Measurements from ENCODE around the gene GNAZ. TPM values are rescaled to one million over a fixed set of nuclear protein-coding genes. Genes with fewer than 3 reads are reported as not detected.

Gene GNAZ
- total and polyA plus RNA-seq, 12 donors, result 1.3 to 4.2 (median 2.3) TPM

DNA sequence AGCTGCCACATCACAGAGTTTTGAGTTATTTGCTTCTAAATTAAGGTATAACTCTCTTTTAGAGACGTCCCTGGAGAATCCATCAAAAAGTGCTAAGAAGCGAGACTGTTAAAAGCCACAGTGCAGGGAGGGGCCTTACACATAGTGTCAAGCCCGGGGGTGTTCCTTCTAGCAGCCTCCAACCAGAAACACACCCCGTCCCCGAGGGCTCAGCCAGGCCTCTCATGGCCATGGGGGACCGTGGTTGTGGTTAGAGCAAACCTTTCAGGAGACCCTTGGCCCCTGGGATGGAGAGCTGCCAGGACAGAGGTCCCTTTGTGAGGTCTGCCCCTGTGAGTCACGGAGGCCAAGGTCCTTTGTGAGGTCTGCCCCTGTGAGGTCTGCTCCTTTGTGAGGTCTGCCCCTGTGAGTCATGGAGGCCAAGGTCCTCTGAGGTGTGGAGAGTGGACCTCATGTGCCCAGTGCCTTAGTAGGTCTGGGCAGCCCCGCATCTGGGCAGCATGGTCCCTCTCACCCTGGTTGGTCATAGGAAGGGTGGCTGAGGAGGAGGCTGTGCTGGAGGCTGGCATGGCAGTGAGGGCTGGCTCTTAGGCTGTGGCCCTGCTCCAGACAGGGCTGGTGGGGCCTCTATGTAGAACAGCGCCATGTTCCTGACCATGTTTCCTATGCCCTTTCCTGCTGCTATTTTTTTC, 5.4 kb downstream of the GNAZ start:
- DNase-seq (no peak), ATAC-seq (no peak)
- TF ChIP-seq, protein P1, sequence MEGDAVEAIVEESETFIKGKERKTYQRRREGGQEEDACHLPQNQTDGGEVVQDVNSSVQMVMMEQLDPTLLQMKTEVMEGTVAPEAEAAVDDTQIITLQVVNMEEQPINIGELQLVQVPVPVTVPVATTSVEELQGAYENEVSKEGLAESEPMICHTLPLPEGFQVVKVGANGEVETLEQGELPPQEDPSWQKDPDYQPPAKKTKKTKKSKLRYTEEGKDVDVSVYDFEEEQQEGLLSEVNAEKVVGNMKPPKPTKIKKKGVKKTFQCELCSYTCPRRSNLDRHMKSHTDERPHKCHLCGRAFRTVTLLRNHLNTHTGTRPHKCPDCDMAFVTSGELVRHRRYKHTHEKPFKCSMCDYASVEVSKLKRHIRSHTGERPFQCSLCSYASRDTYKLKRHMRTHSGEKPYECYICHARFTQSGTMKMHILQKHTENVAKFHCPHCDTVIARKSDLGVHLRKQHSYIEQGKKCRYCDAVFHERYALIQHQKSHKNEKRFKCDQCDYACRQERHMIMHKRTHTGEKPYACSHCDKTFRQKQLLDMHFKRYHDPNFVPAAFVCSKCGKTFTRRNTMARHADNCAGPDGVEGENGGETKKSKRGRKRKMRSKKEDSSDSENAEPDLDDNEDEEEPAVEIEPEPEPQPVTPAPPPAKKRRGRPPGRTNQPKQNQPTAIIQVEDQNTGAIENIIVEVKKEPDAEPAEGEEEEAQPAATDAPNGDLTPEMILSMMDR (IDR thresholded peaks at IDR 0.05), result no peak
- H3K9me3 ChIP-seq, result no peaks in the 10 kb centered on the region
- no peak overlapping the region for H3K4me3 ChIP-seq
- no peak overlapping the region for H3K27ac ChIP-seq
- peaks cover 0 to 19% (median 0%) of the 10 kb centered on the region in 7 donors for H3K27me3 ChIP-seq
- intact Hi-C loops (cut with DNase I), result no loop called here
- no peaks in the 10 kb centered on the region for H3K36me3 ChIP-seq
- peaks cover 0 to 24% (median 6%) of the 10 kb centered on the region in 9 donors for H3K4me1 ChIP-seq
- 85 to 90% methylated on average over 9 of the region's 9 CpGs for WGBS, 2 donors

DNA sequence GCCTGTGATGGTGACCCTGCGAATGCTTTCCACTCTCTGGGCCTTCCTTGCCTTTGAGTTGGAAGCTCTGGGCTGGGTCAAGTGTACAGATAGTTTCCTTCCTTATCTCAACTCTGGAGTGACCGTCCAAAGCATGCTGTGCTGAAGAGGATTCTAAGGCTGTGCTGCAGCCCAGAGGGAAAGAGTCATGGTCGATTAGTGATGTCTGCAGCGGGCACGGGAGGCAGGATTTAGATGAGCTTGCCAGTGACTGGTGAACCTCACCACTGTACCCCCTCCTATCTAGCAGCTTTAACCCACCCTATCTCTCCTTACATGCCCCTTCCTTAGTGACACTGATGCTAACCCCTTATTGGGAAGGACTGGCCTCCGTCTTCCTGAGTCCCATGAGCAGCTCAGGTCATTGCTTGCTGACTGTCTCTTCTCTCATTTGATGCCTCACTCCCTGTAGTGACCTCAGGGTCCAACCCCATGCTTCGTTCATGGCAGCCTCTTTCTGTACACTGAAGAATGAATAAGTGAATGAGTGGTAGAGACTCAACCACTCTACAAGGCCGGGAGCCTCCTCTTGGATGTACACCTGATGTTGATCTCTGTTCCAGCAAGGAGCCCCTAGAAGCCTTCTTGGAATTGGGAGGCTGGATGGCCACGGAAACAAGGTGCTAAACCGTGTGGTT, 6.7 kb downstream of the GNAZ start:
- Histone ChIP-seq H3K27me3 (peaks cover 0 to 5% (median 0%) of the 10 kb centered on the region in 7 donors), H3K4me3 (no peak overlapping the region), H3K36me3 (no peaks in the 10 kb centered on the region), H3K27ac (no peak overlapping the region), H3K9me3 (no peaks in the 10 kb centered on the region), H3K4me1 (peaks cover 0 to 13% (median 3%) of the 10 kb centered on the region in 9 donors)
- WGBS, 2 donors, result 96 to 98% methylated on average over 10 of the region's 10 CpGs
- TF ChIP-seq, protein P1 (IDR thresholded peaks at IDR 0.05), result no peak
- ATAC-seq, result no peak
- no peak for DNase-seq
- intact Hi-C loops (cut with DNase I), result no loop called here

DNA sequence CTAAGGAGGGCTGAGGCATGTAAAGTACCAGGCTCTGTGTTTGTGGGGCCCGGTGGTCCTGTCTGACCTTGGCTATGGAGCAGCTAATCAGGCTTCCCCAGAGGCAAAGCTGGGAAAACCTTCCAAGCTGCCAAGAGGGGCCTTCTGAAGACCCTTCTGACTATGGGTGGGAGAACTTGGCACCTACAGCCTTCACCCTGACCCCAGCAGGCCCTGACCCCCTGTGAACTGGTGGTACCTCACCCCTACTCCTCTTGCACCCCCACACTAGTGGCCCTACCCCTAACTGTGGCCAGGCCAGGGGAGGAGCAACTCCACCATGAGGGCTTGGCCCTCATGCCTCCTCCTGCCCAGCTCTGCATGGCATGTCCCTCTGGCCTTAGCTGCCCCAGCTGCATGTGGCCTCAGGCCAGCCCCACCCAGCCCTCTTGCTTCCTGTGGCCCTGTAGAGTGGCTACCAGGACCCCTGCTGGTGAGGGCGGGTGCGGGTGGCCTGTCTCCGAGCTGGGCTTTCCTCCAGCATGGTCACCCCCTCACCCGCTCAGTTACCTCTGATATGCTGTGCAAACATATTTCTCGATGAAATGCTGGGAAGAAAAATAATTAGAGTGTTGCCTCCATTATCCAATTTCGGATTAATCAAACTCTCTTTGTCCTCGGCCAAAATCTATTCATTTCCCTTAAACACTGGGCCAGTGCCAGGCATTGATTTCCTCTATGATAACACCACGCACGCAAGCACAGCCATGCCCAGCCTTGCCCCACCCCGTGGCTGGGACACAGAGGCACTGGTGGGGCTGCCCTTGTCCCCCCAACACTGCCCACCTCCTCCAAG, 7.5 kb downstream of the GNAZ start:
- intact Hi-C loops (cut with DNase I), result no loop called here
- H3K27me3 ChIP-seq, result no peaks in the 10 kb centered on the region
- peaks cover 0 to 13% (median 3%) of the 10 kb centered on the region in 9 donors for H3K4me1 ChIP-seq
- no peaks in the 10 kb centered on the region for H3K9me3 ChIP-seq
- H3K36me3 ChIP-seq, result no peaks in the 10 kb centered on the region
- WGBS, 2 donors, result 70 to 76% methylated on average over 11 of the region's 11 CpGs
- DNase-seq, result no peak
- peak in 3 of 8 donors; percentile 14 to 43 (median 31) for ATAC-seq
- TF ChIP-seq, protein P1 (IDR thresholded peaks at IDR 0.05), result no peak
- no peak overlapping the region for H3K4me3 ChIP-seq
- no peak overlapping the region for H3K27ac ChIP-seq

DNA sequence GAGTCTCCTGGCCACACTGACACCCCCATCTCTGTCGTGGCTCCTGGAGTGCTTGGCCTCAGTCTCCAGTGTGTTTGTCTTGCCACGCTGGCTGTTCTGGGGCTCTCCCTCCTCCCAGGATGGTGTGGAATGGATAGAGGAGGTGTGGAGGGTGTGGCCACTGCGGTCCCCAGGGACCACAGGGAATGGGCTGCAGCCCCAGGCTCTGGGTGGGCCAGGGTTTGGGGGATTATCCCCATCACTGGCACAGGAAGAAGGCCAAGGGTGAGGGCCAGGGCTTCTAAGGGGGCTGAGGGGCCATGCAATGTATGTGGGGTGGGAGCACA, 8.1 kb downstream of the GNAZ start:
- DNase-seq, result no peak
- ATAC-seq, result no peak
- Histone ChIP-seq H3K36me3 (no peaks in the 10 kb centered on the region), H3K27me3 (no peaks in the 10 kb centered on the region), H3K4me3 (no peak overlapping the region), H3K9me3 (no peaks in the 10 kb centered on the region), H3K4me1 (peaks cover 0 to 13% (median 3%) of the 10 kb centered on the region in 9 donors), H3K27ac (no peak overlapping the region)
- TF ChIP-seq, protein P1 (IDR thresholded peaks at IDR 0.05), result no peak
- intact Hi-C loops (cut with DNase I), result no loop called here
- 82 to 86% methylated on average over 3 of the region's 3 CpGs for WGBS, 2 donors
